Stimulated activated CD8-positive, alpha-beta memory T cell treated with anti-CD3 and anti-CD28 coated beads, Interleukin-7, amount 100 ng/mL, for 24 hours (primary cell): ENCODE data around the gene UBASH3B.
"Not testable (repeated sequence)": the region's sequence is repeated elsewhere in the genome, so short reads cannot be mapped to it uniquely, and the experiment has no call there.

ENCODE experiments used
- DNase-seq: peaks from one replicate; pipeline ENCODE4 v3.0.0-alpha.2; 2020; ENCODE audit warnings: low read depth

UBASH3B gene

DNA sequence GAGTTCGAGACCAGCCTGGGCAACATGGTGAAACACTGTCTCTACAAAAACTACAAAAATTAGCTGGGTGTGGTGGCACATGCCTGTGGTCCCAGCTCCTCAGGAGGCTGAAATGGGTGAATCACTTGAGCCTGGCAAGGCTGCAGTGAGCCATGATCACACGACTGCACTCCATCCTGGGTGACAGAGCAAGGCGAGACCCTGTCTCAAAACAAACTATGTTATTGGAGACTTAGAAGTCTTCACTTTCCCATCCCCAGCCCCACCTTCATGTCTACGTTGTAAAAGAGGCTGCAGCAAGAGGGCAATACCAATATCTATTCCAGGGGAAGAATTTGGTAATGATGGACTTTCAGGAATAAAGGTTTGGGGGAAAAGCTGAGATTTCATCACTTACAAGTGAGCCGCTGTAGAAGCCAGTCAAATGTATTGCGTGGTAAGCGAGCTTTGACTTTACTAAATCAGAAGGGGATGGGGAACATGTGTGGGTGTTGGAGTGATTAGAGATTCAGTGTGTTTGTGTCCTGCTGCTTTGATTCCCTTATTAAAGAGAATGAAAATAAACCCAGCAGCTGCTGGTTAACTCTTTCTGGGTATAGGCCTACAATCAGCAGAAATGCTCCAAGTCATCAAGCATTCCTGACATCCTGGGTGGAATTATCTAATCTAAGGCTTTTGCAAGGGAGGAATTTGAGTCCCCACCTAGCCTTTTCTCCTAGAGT is 53.7 kb downstream of the UBASH3B start:
- DNase-seq: no peak

DNA sequence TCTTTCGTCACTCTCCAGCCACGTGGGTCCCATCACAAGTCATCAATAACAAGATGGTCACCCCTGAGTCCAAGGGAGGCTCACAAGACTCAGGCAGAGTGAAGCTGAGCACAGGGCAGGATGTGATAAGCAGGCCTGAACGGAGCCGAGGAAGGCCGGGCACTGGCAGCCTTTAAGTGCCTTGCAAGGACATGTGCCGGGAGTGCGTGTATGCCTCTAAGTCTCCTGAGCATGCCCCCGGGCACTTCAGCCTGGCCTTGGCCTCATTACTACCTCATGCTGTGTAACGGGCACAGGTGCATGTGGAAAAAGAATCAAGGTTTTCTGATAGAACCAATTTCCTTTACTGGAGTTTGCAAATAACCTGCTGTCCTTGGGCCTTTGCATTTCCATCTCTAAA is 55.8 kb downstream of the UBASH3B start:
- no peak for DNase-seq

DNA sequence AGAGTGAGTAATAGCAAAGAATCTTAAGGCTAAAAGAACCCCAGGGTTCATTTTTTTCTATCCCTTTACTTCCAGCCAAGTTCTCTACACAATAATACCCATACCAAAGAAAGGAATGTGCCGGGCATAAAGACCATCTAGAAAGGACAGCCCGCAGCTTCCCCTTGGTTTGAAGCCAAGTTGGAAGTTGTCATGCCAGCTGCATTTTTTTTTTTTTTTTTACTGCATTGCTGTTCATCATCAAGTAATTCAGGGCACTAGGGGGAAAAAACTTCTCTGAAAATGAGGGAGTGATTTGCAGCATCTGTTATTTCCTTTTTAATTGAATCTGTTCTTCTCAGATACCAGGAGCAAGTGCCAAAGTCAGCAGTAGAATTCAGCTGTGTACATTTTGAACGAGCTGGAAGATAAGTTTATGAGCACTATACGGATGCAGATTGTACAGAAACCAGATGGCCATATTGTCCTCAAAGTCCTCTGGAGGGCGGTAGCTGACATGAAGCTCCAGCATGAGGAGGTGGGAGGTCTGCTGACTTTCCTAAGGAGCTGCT is 56.4 kb downstream of the UBASH3B start:
- no peak for DNase-seq

DNA sequence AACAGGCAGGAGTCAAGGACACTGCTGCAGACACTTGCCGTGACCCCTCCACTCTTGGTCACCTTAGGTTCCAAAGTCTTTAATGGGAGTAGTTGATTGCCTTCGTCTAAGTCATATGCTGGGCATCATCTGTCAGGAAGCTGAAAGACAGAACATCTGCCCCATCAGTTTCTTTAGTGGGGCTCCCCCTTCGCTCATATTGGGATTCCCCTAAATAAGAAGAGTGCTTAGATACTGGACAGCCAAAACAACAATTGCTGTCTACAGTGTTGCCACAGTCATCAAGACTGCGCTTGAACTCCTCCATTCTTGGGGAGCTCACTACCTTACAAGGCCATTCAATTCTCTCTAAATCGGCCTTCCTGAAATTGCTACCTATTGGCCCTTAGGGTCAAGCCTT is 58.5 kb downstream of the UBASH3B start:
- DNase-seq: no peak

- no peak for DNase-seq
Measured at GRCh38 chr11:122714484-122714883, 59.0 kb downstream of the UBASH3B start.

DNA sequence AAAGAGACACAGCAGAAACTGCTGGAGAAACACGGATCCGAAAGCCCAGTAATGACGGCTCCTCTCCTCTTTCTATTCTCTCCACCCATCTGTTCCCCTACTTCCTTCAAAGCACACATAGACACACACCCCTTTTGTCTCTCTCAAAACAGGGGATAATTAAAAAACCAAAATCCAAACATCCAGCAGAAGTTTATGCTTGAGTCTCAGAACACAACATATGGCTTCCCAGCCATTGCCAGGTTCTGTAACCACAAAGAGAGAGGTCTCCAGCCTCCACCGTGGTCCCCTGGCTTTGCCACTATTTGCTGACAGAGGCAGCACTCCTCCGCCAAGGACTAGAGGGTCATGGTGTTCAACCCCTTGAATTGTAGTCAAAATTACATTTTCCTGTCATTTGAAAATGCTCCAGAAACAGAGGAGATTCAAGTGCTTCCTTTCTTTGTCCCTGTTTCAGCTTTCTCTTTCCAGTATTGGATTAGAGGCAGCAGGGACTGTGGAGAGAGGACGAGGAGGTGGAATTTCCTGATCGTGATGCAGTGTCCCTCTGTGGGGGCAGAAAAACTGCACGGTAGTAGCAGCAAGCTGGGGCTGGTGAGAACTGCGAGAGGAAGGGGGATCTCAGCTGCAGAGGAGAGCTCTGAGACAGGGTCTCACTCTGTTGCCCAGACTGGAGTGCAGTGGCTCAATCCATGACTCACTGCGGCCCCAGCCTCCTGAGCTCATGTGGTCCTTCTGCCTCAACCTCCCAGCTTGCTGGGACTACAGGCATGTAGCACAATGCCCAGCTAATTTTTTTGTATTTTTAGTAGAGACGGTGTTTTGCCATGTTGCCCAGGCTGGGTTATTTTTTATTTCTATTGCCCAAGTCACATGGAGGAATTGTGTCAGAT is 60.3 kb downstream of the UBASH3B start:
- DNase-seq: no peak

GRCh38 chr11:122717264-122717867 is 61.8 kb downstream of the UBASH3B start:
- DNase-seq: no peak

- no peak for DNase-seq
Measured at GRCh38 chr11:122720107-122720881, 64.8 kb downstream of the UBASH3B start.

DNA sequence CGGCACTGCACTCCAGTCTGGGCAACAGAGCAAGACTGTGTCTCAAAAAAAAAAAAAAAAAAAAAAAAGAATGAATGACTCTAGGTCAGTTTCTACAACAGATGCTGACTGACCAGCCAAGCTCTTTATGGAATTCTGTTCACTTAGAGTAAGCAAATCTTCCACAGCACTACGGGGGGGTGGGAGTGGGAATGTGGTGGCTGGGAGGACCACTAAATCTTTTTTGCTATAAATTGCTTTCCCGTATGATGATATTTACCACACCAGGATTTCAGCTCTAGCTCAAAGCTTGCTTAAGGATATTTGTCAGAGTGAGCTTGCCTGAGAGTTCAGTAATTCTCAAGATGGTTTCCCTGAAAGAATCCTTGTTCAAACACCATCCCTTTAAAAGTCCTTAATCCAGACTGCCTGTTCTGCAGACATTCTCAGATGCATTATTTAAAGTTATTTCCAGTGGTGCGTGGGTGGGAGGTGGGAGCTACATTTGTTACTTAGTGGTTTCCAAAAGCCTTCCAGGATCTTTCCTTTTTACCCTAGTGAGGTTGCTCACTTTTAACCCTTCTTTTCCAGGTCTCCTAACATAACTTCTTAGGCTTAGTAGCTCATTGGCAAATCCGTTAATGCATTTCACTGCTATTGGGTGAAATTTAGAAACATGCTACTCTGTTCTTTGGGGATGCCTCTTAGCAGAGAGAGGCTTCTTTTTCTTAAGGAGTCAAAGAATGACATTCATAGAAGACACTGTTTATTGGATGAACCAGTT is 65.9 kb downstream of the UBASH3B start:
- no peak for DNase-seq

DNA sequence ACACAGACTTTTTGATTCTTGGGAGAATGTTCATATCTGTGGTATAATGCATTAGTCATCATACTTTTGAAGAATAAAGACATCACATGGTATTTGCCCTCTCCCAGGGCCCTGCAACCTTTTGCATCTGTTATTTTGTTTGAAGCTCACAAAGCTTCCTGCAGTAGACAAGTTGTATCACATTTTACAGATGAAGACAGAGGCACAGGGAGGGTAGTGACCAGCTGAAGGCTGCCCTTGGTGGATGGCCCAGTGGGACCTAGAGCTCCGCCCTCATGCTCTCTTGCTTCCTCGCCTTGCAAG is 66.4 kb downstream of the UBASH3B start:
- DNase-seq: no peak

GRCh38 chr11:122723106-122723505 is 67.6 kb downstream of the UBASH3B start:
- DNase-seq: no peak

DNA sequence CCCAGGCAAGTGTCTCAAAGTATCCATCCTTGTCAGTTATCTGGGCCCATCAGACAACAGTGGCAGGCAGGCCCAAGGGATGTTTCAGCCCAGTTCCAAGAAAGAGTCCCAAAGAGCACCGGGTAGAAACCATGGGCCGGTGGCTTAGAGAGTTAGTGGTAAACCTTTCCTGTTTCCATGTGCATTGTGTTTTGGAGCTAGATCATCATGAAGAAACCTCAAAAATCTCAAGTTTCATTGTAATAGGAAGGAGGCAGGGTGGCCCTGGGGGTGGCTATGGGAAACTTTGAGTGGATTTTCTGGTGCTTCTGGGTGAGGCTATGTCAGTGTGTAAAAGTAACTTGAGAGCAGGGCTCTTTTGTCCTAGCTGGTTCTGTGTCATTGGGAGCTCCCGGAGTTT is 68.1 kb downstream of the UBASH3B start:
- DNase-seq: no peak

- DNase-seq: no peak
Measured at GRCh38 chr11:122724520-122724919, 69.0 kb downstream of the UBASH3B start.

DNA sequence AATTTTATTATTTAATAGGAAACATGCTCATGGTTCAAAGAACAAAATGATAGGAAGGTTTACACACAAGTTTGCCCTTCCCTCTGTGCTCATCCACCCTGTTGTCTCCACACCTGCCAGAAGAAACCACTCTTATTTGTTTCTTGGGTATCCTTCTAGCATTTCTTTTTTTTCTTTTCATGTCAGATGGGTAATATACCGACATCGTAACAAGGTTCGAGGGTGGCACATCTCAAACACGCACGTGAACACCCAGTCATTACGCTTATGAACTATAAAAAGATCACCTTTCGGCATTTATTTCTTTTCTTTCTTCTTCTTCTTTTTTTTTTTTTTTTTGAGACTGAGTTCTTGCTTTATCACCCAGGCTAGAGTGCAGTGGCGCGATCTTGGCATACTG is 70.5 kb downstream of the UBASH3B start:
- DNase-seq: no peak

DNA sequence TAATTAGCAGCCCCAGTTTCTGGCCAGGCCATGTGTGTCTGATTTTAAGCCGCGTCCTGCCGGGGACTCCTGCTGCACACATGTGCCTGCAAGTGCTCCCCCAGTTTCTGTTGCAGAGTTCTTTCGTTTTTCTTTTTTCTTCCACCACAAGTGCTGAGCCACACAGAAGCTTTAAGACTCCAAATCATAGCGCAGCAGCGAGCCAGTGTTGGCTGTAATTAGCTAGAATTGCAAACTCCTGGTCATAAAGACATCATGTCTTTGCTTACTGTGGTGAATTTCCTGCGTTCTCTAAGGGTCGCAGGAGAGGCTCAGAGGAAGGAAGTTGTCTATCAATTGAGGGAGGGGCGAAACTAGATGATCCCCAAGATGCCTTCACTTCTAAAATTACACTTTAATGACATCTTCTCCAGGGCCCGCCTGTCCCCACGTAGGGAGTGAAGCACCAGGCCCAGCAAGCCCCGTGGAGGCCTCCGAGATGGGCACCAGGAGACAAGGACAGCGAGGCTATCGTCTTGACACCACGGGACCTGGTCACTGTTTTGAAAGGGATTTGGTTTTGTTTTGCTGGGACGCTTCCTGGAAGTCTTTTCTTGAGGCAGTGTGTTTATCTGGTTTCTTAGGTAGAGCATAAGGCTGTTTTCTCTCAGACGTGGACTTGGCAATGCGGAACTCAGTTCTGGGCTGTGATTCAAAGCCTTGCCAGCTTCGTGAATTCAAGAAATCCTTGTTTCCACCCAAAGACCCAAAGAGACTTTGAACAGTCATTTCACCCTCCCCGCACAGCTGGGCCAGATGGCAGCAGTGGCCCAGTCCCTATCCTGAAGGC is 71.8 kb downstream of the UBASH3B start:
- DNase-seq: no peak

DNA sequence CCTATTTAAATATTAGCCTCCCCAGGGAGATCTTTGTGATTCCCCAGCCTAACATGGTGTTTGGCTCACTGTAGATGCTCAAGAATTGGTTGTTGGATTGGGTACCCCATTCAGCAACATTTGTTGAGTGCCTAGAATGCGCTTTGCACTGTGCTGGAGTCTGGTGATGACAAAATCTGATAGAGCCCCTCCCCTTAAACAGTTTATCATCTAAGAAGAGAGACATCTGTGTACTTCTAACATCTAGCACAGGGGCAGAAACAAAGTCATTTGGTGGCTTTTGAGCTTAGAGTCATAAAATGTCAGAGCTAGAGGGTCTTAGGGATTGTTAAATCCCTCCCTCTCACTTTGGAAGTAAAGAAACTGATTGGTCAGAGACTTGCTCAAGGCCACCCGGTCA is 73.0 kb downstream of the UBASH3B start:
- DNase-seq: no peak

DNA sequence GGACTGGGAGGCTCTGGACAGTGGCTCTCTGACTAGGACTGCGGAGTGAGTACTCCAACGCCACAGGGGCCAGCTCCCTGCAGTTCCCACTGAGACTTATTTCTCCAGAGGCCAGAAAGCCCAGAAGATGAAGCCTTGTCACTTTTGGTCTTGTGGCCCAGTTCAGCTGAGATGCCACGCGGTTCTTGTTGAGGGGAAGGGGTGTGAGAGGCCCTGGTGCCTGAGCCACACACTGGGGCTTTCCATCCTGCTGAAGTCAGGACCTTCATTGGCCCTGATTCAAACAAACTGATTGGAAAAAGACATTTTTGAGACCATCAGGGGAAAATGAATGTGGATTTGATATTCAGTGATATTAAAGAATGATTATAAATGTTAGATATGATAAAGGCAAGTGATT is 73.6 kb downstream of the UBASH3B start:
- no peak for DNase-seq

GRCh38 chr11:122730694-122731093 is 75.2 kb downstream of the UBASH3B start:
- DNase-seq: not testable (repeated sequence)

GRCh38 chr11:122731500-122731913 is 76.0 kb downstream of the UBASH3B start:
- no peak for DNase-seq
